Thyroid gland (tissue), 4 donors: ENCODE measurements around the gene RPL22. TPM values are rescaled to one million over a fixed set of nuclear protein-coding genes. Genes with fewer than 3 reads are reported as not detected.

Source experiments
- DNase-seq, 2 donors: peaks; one replicate each; pipeline ENCODE4 v3.0.0-alpha.2; 2019
- H3K27ac ChIP-seq, 3 donors: fragments of 200-600 bp; sonication (generic); 1 replicate in 2 of 3; 2 replicates in 1 of 3; pipeline ENCODE4 v1.5.1; 2016 to 2019; ENCODE audit warnings: mild to moderate bottlenecking in 1 of 3, moderate library complexity in 1 of 3
- H3K27me3 ChIP-seq: fragments of 200-600 bp; sonication (generic); one replicate; pipeline ENCODE4 v1.5.1; 2019
- H3K36me3 ChIP-seq, 2 donors: fragments of 200-600 bp; sonication (generic); one replicate each; pipeline ENCODE4 v1.5.1; 2016 to 2019
- H3K4me1 ChIP-seq, 2 donors: fragments of 200-600 bp; sonication (generic); one replicate each; pipeline ENCODE4 v1.5.1; 2017 to 2019
- H3K4me3 ChIP-seq, 3 donors: fragments of 200-600 bp; sonication (generic); replicated peaks in 1 of 3; 1 replicate in 2 of 3; 2 replicates in 1 of 3; pipeline ENCODE4 v1.5.1; 2016; ENCODE audit warnings: mild to moderate bottlenecking in 1 of 3
- H3K9me3 ChIP-seq: fragments of 200-600 bp; sonication (generic); one replicate; pipeline ENCODE4 v1.5.1; 2017
- CTCF ChIP-seq, 6 experiments: fragments of 200-600 bp in 3 of 6; fragments of 450-650 bp in 3 of 6; sonication (generic) in 3 of 6; IDR thresholded peaks; one replicate each; pipeline ENCODE4 v1.5.1; 2016 to 2019; ENCODE audit warnings: antibody characterized with exemption in 6 of 6, mild to moderate bottlenecking in 2 of 6, inconsistent platforms in 1 of 6, moderate library complexity in 1 of 6
- POLR2A ChIP-seq, 2 donors: fragments of 450-650 bp; IDR thresholded peaks; one replicate each; pipeline ENCODE4 v1.6.1; 2017; ENCODE audit warnings: antibody characterized with exemption in 2 of 2, mild to moderate bottlenecking in 2 of 2, moderate library complexity in 1 of 2
- WGBS, 2 donors: methylation state at CpG; one replicate each; pipeline ENCODE4 v1.1.5; 2017; 5-methylcytosine and 5-hydroxymethylcytosine counted together
- intact Hi-C: fragments of 100-400 bp; cut with DNase I; formaldehyde crosslinking; loops from one replicate; pipeline ENCODE4 v1.15.1; 2023
- total RNA-seq, 4 donors: library from RNA; depleted of rRNA; stranded (reverse); fragments of >200 nt; gene quantifications; one replicate each; pipeline ENCODE4 v1.2.3, GENCODE V29; 2016

RPL22 gene
- total RNA-seq, 4 donors from 2014 or later = 154 to 230 (median 181) TPM

GRCh38 chr1:6178751-6179563, 20.4 kb downstream of the RPL22 start:
- H3K27ac ChIP-seq = no peak overlapping the region
- TF ChIP-seq POLR2A (IDR thresholded peaks at IDR 0.05) = no peak
- TF ChIP-seq CTCF (IDR thresholded peaks at IDR 0.05) = no peak
- no peak for DNase-seq
- H3K4me1 ChIP-seq = peaks cover 7 to 31% of the 10 kb centered on the region in 2 donors
- 4 to 8% methylated on average over 16 to 20 of the region's 51 CpGs for WGBS, 2 donors
- no peak overlapping the region for H3K4me3 ChIP-seq
- intact Hi-C loops = no loop called here
- H3K36me3 ChIP-seq = no peaks in the 10 kb centered on the region
- no peaks in the 10 kb centered on the region for H3K9me3 ChIP-seq
- H3K27me3 ChIP-seq = peaks cover 14% of the 10 kb centered on the region

GRCh38 chr1:6177681-6178380, 21.6 kb downstream of the RPL22 start:
- no peak for DNase-seq
- no peak overlapping the region for H3K27ac ChIP-seq
- intact Hi-C loops = no loop called here
- H3K4me1 ChIP-seq = peaks cover 7 to 24% of the 10 kb centered on the region in 2 donors
- H3K4me3 ChIP-seq = no peak overlapping the region
- H3K9me3 ChIP-seq = no peaks in the 10 kb centered on the region
- no peaks in the 10 kb centered on the region for H3K36me3 ChIP-seq
- WGBS, 2 donors = 68 to 78% methylated on average over 17 to 18 of the region's 18 CpGs
- H3K27me3 ChIP-seq = peaks cover 14% of the 10 kb centered on the region
- no peak for TF ChIP-seq CTCF (IDR thresholded peaks at IDR 0.05)
- no peak for TF ChIP-seq POLR2A (IDR thresholded peaks at IDR 0.05)

GRCh38 chr1:6176779-6177178, 22.6 kb downstream of the RPL22 start:
- Histone ChIP-seq H3K27me3 (peaks cover 14% of the 10 kb centered on the region), H3K4me3 (no peak overlapping the region), H3K36me3 (no peaks in the 10 kb centered on the region), H3K27ac (no peak overlapping the region), H3K4me1 (peaks cover 7 to 24% of the 10 kb centered on the region in 2 donors), H3K9me3 (no peaks in the 10 kb centered on the region)
- DNase-seq = no peak
- WGBS, 2 donors = 74 to 83% methylated on average over 3 to 5 of the region's 5 CpGs
- TF ChIP-seq CTCF (IDR thresholded peaks at IDR 0.05) (no peak), POLR2A (IDR thresholded peaks at IDR 0.05) (no peak)
- intact Hi-C loops = no loop called here

GRCh38 chr1:6175411-6175828, 24.0 kb downstream of the RPL22 start:
- intact Hi-C loops = no loop called here
- H3K4me3 ChIP-seq = no peak overlapping the region
- peaks cover 4 to 13% of the 10 kb centered on the region in 2 donors for H3K4me1 ChIP-seq
- H3K27me3 ChIP-seq = peaks cover 14% of the 10 kb centered on the region
- H3K36me3 ChIP-seq = no peaks in the 10 kb centered on the region
- no peaks in the 10 kb centered on the region for H3K9me3 ChIP-seq
- H3K27ac ChIP-seq = no peak overlapping the region
- no peak for DNase-seq
- WGBS, 2 donors = 94 to 97% methylated on average over 6 of the region's 6 CpGs
- TF ChIP-seq POLR2A (IDR thresholded peaks at IDR 0.05) (no peak), CTCF (IDR thresholded peaks at IDR 0.05) (no peak)
